ENCODE data around the gene UNC5B.
A peak's percentile ranks its signal among the peaks of the same experiment; 100 is the strongest.

Gene UNC5B

DNA sequence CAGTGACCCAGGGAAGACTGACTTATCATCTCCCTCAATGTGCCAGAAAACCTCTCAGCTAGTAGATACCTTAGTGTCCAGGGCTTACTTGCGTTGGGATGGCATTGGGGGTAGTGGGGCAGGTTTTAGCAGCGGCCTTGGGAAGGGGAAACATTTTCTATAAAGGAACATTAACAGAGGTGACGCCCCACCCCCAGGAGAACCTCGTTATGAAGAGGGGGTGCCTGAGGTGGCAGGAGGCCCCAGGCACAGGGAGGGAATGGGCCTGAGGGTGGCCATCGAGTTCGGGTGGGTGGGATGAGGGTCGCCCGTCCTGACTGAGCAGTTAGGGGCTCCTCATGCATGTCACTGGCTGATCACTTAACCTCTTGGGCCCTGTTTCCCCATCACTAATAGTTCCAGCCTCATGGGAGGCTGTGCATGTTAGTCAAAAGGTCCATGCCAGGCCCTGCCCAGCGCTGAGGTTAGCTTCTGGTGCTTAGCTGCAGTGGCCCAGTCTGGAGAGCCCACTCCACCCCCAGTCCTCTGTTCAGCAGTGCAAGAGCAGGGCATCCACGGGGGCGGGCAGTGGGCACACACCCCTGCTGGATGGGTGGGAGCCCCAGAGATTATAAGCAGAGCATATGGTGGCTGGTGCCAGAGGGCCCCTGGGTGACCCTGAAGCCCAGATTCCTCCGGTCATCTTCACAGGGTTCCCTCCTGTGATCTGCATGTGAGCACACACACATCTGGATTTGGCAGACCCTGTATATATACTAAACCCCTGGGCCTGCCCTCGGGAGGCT is 27.0 kb downstream of the UNC5B start:
- peak overlapping the region; percentile 24 for H3K18ac ChIP-seq (ENCODE audit: low read length)
- H4K8ac ChIP-seq (ENCODE audit: low read depth, low read length) = no peak overlapping the region
- H3K36me3 ChIP-seq (ENCODE audit: control insufficient read depth in 1 of 2, insufficient read depth in 2 of 2, low read length in 2 of 2) = peaks cover 0 to 3% of the 10 kb centered on the region in 2 experiments
- no peaks in the 10 kb centered on the region for H3K27me3 ChIP-seq (ENCODE audit: insufficient read depth, low read length)
- no CpG with 5 or more reads among the region's 13 CpGs for whole genome bisulfite sequencing (ENCODE audit: extremely low coverage, insufficient coverage, insufficient read length)
- peaks cover 75 to 77% of the 10 kb centered on the region in 2 experiments for H3K4me1 ChIP-seq (ENCODE audit: control insufficient read depth in 1 of 2, insufficient read depth in 2 of 2, low read length in 2 of 2)
- no peak overlapping the region for H4K12ac ChIP-seq (ENCODE audit: low read depth, low read length)
- H2BK5ac ChIP-seq (ENCODE audit: low read depth, low read length, poor library complexity) = no peak overlapping the region
- H2BK120ac ChIP-seq (ENCODE audit: insufficient read depth, low read length, poor library complexity) = no peak overlapping the region
- H3K23ac ChIP-seq (ENCODE audit: low read length) = no peak overlapping the region
- H3K79me2 ChIP-seq (ENCODE audit: control insufficient read depth, insufficient read depth, low read length, poor library complexity) = peaks cover 23% of the 10 kb centered on the region
- no peak overlapping the region for H3K27ac ChIP-seq (ENCODE audit: low read depth, low read length)
- no peak overlapping the region for H3K9ac ChIP-seq (ENCODE audit: low read length)
- H2AK5ac ChIP-seq (ENCODE audit: low read length) = peak overlapping the region; percentile 23
- H2AFZ ChIP-seq (ENCODE audit: insufficient read depth, low read length, poor library complexity) = no peak overlapping the region
- no peaks in the 10 kb centered on the region for H3K9me3 ChIP-seq (ENCODE audit: insufficient read depth, low read depth, low read length)
- H3K14ac ChIP-seq (ENCODE audit: low read length) = peak overlapping the region; percentile 14
- no peak overlapping the region for H3K4me2 ChIP-seq (ENCODE audit: low read length)
- no peak overlapping the region for H3K4me3 ChIP-seq (ENCODE audit: low read depth, low read length)
- peak overlapping the region; percentile 28 for H2BK12ac ChIP-seq (ENCODE audit: low read length)
- H3K4ac ChIP-seq (ENCODE audit: low read depth, low read length) = peak overlapping the region; percentile 28
- H4K91ac ChIP-seq (ENCODE audit: low read depth, low read length) = peak overlapping the region; percentile 21
- no peak for DNase-seq
- H3K79me1 ChIP-seq (ENCODE audit: low read length) = peaks cover 52% of the 10 kb centered on the region

DNA sequence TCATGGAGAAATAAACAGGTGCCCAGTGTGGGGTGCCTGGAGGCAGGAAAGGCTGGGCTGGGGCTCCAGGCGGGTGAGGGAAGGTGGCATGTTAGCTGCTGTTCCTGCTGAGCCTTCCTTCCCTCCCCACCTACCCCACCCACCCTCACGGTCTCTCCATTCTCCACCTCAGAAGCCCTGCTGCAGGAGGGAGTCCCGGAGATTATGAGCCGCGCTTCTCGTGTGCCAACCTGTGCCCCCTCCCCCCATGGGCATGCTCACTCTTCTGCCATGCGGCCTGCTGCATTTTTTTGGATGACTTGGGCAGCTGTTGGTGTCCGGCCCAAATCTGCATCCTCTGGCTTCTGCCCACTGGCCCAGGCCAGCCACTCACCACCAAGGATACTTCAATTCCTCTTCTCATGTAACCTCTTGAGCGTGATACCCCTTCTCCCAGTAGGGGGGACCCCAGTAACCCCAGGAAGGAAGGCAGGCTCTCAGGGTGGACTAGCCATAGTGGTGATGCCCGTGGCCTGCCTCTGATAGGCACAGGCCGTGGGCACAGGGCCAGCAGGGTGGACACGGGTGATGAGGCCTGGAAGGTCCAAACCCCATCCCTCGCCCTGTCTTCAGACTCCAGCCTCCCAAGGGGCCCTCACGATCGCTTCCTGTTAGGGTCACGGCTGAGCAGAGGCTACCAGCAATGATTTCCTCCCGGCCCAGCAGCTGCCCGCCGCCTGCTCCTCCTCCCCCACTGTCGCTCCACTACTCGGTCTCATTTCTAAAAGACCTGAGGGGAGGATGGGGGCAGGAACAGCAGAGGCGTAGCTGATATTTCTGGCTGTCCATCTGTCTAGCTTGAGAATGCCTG is 27.8 kb downstream of the UNC5B start:
- Histone ChIP-seq H2BK12ac (ENCODE audit: low read length) (peak overlapping the region; percentile 67), H3K9me3 (ENCODE audit: insufficient read depth, low read depth, low read length) (no peaks in the 10 kb centered on the region), H2BK120ac (ENCODE audit: insufficient read depth, low read length, poor library complexity) (no peak overlapping the region), H3K79me1 (ENCODE audit: low read length) (peaks cover 47% of the 10 kb centered on the region), H3K4me2 (ENCODE audit: low read length) (no peak overlapping the region), H3K79me2 (ENCODE audit: control insufficient read depth, insufficient read depth, low read length, poor library complexity) (peaks cover 23% of the 10 kb centered on the region), H2AFZ (ENCODE audit: insufficient read depth, low read length, poor library complexity) (no peak overlapping the region), H3K27ac (ENCODE audit: low read depth, low read length) (no peak overlapping the region), H3K27me3 (ENCODE audit: insufficient read depth, low read length) (no peaks in the 10 kb centered on the region), H3K4me3 (ENCODE audit: low read depth, low read length) (no peak overlapping the region), H4K12ac (ENCODE audit: low read depth, low read length) (peak overlapping the region; percentile 1), H2AK5ac (ENCODE audit: low read length) (peak overlapping the region; percentile 84), H3K18ac (ENCODE audit: low read length) (peak overlapping the region; percentile 63), H3K14ac (ENCODE audit: low read length) (peak overlapping the region; percentile 69), H3K4ac (ENCODE audit: low read depth, low read length) (peak overlapping the region; percentile 28), H4K8ac (ENCODE audit: low read depth, low read length) (peak overlapping the region; percentile 33), H3K4me1 (ENCODE audit: control insufficient read depth in 1 of 2, insufficient read depth in 2 of 2, low read length in 2 of 2) (peaks cover 75 to 77% of the 10 kb centered on the region in 2 experiments), H3K9ac (ENCODE audit: low read length) (no peak overlapping the region), H4K91ac (ENCODE audit: low read depth, low read length) (peak overlapping the region; percentile 76), H3K23ac (ENCODE audit: low read length) (no peak overlapping the region), H3K36me3 (ENCODE audit: control insufficient read depth in 1 of 2, insufficient read depth in 2 of 2, low read length in 2 of 2) (peaks cover 0 to 3% of the 10 kb centered on the region in 2 experiments), H2BK5ac (ENCODE audit: low read depth, low read length, poor library complexity) (peak overlapping the region; percentile 33)
- no peak for DNase-seq
- WGBS (ENCODE audit: extremely low coverage, insufficient coverage, insufficient read length) = no CpG with 5 or more reads among the region's 22 CpGs

DNA sequence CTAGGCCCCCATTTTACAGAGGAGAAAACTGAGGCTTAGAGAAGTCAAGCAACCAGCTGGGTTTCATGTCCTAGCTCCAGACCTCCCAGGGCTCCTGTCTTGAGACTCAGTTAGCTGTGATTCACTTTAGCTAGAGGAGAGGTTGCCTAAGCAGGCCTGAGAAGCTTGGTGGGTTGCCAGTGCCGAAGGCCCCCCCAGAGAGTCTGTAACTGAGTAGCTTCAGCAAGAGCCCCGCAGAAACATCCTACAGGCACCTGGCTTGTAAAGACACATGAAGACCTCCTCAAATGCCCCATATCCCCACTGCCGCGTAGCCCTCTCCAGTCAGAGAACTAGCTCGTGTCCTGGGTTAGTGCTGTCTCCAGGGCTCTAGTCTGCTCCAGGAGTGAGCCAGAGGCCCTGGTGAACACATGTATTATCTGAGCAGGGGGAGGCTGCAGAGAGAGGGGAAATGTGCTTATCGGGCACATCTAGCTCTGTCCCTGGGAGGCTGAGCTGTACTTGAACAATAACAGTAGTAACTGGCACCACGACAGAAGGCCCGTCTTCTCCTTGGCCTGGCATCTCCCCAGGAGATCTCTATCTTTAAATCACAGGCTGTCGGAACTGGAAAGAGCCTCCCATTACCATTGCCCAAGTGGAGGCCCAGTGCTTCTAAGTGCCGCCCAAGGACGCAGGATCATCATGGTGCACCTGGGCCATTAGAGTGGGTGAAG is 28.9 kb downstream of the UNC5B start:
- Histone ChIP-seq H3K27me3 (ENCODE audit: insufficient read depth, low read length) (no peaks in the 10 kb centered on the region), H4K91ac (ENCODE audit: low read depth, low read length) (no peak overlapping the region), H3K18ac (ENCODE audit: low read length) (peak overlapping the region; percentile 27), H3K4me1 (ENCODE audit: control insufficient read depth in 1 of 2, insufficient read depth in 2 of 2, low read length in 2 of 2) (peaks cover 76 to 78% of the 10 kb centered on the region in 2 experiments), H2BK120ac (ENCODE audit: insufficient read depth, low read length, poor library complexity) (no peak overlapping the region), H2BK5ac (ENCODE audit: low read depth, low read length, poor library complexity) (peak overlapping the region; percentile 22), H3K4me3 (ENCODE audit: low read depth, low read length) (no peak overlapping the region), H3K4me2 (ENCODE audit: low read length) (no peak overlapping the region), H3K9ac (ENCODE audit: low read length) (no peak overlapping the region), H3K14ac (ENCODE audit: low read length) (no peak overlapping the region), H2BK12ac (ENCODE audit: low read length) (peak overlapping the region; percentile 13), H2AK5ac (ENCODE audit: low read length) (no peak overlapping the region), H3K79me2 (ENCODE audit: control insufficient read depth, insufficient read depth, low read length, poor library complexity) (peaks cover 21% of the 10 kb centered on the region), H3K4ac (ENCODE audit: low read depth, low read length) (peak overlapping the region; percentile 31), H4K8ac (ENCODE audit: low read depth, low read length) (no peak overlapping the region), H3K9me3 (ENCODE audit: insufficient read depth, low read depth, low read length) (no peaks in the 10 kb centered on the region), H2AFZ (ENCODE audit: insufficient read depth, low read length, poor library complexity) (no peak overlapping the region), H3K27ac (ENCODE audit: low read depth, low read length) (no peak overlapping the region), H3K23ac (ENCODE audit: low read length) (no peak overlapping the region), H4K12ac (ENCODE audit: low read depth, low read length) (no peak overlapping the region), H3K36me3 (ENCODE audit: control insufficient read depth in 1 of 2, insufficient read depth in 2 of 2, low read length in 2 of 2) (peaks cover 0 to 3% of the 10 kb centered on the region in 2 experiments), H3K79me1 (ENCODE audit: low read length) (peaks cover 47% of the 10 kb centered on the region)
- WGBS (ENCODE audit: extremely low coverage, insufficient coverage, insufficient read length) = no CpG with 5 or more reads among the region's 11 CpGs
- no peak for DNase-seq
